ENCODE measurements around the gene KRTAP12-2. TPM values are rescaled to one million over a fixed set of nuclear protein-coding genes. Genes with fewer than 3 reads are reported as not detected.

KRTAP12-2 gene
- total RNA-seq, 1 experiment from 2014 or later = not detected

- DNase-seq (ENCODE audit: low spot score) (no peak), ATAC-seq (no peak)
- H3K4me3 Mint-ChIP-seq = no peak overlapping the region
- TF ChIP-seq ZNF423 (CRISPR knock-in tag; IDR thresholded peaks at IDR 0.05) (no peak), FOXK1 (CRISPR knock-in tag; IDR thresholded peaks at IDR 0.05) (no peak), RELA (CRISPR knock-in tag; IDR thresholded peaks at IDR 0.05; ENCODE audit: borderline replicate concordance) (no peak), ETV6 (CRISPR knock-in tag; IDR thresholded peaks at IDR 0.05) (no peak), CDX4 (CRISPR knock-in tag; IDR thresholded peaks at IDR 0.05; ENCODE audit: borderline replicate concordance) (no peak), SMAD4 (CRISPR knock-in tag; IDR thresholded peaks at IDR 0.05) (no peak), ZNF317 (CRISPR knock-in tag; IDR thresholded peaks at IDR 0.05; ENCODE audit: borderline replicate concordance, low read depth) (no peak), ATF1 (CRISPR knock-in tag; IDR thresholded peaks at IDR 0.05) (no peak), AR (CRISPR knock-in tag; IDR thresholded peaks at IDR 0.05) (no peak)
- CTCF ChIA-PET = interaction anchor here (1.0 to 1.3 kb wide), 2 partner anchors 100 to 139 kb away, joined by 4 to 6 read pairs; no protein-coding TSS in a partner anchor
- peaks cover 13% of the 10 kb centered on the region for H3K9me3 Mint-ChIP-seq
- H3K27ac Mint-ChIP-seq = no peak overlapping the region
- peaks cover 10% of the 10 kb centered on the region for H3K27me3 Mint-ChIP-seq (ENCODE audit: low read depth)
- peaks cover 10% of the 10 kb centered on the region for H3K4me1 Mint-ChIP-seq
- POLR2A ChIA-PET = no interaction called here
- peaks cover 11% of the 10 kb centered on the region for H3K36me3 Mint-ChIP-seq
Measured at GRCh38 chr21:44649521-44650100, 17.1 kb downstream of the KRTAP12-2 start.

GRCh38 chr21:44648557-44649311 is 18.0 kb downstream of the KRTAP12-2 start:
- peaks cover 18% of the 10 kb centered on the region for H3K36me3 Mint-ChIP-seq

More at GRCh38 chr21:44648557-44649311, 18.0 kb downstream of the KRTAP12-2 start:
- POLR2A ChIA-PET = no interaction called here
- no peak for TF ChIP-seq NFE2L1 (CRISPR knock-in tag; IDR thresholded peaks at IDR 0.05)
- TF ChIP-seq ETV6 (CRISPR knock-in tag; IDR thresholded peaks at IDR 0.05) = no peak
- TF ChIP-seq ZSCAN18 (CRISPR knock-in tag; IDR thresholded peaks at IDR 0.05) = no peak
- TF ChIP-seq ERG (CRISPR knock-in tag; IDR thresholded peaks at IDR 0.05) = no peak
- no peak for TF ChIP-seq ZNF232 (CRISPR knock-in tag; IDR thresholded peaks at IDR 0.05)
- no peak for TF ChIP-seq ZNF416 (CRISPR knock-in tag; IDR thresholded peaks at IDR 0.05)
- no peak for TF ChIP-seq ZBTB43 (CRISPR knock-in tag; IDR thresholded peaks at IDR 0.05)
- TF ChIP-seq ZNF423 (CRISPR knock-in tag; IDR thresholded peaks at IDR 0.05) = no peak
- TF ChIP-seq USF2 (CRISPR knock-in tag; IDR thresholded peaks at IDR 0.05) = no peak
- TF ChIP-seq FOXP4 (CRISPR knock-in tag; IDR thresholded peaks at IDR 0.05) = no peak
- TF ChIP-seq E2F5 (CRISPR knock-in tag; IDR thresholded peaks at IDR 0.05) = no peak
- no peak for ATAC-seq
- H3K27ac Mint-ChIP-seq = no peak overlapping the region
- no peak overlapping the region for H3K4me3 Mint-ChIP-seq
- H3K9me3 Mint-ChIP-seq = peaks cover 22% of the 10 kb centered on the region
- CTCF ChIA-PET = interaction anchor here (1.0 to 1.3 kb wide), 2 partner anchors 99 to 138 kb away, joined by 4 to 6 read pairs; no protein-coding TSS in a partner anchor
- peaks cover 10% of the 10 kb centered on the region for H3K4me1 Mint-ChIP-seq
- no peak for DNase-seq (ENCODE audit: low spot score)
- peaks cover 10% of the 10 kb centered on the region for H3K27me3 Mint-ChIP-seq (ENCODE audit: low read depth)
